Measurements from ENCODE around the gene FAM110A.
"Not testable (repeated sequence)": the region's sequence is repeated elsewhere in the genome, so short reads cannot be mapped to it uniquely, and the experiment has no call there.

The FAM110A gene

GRCh38 chr20:823574-823902, 10.0 kb upstream of the FAM110A start:
- DNase-seq (ENCODE audit: low read depth): no peak

DNA sequence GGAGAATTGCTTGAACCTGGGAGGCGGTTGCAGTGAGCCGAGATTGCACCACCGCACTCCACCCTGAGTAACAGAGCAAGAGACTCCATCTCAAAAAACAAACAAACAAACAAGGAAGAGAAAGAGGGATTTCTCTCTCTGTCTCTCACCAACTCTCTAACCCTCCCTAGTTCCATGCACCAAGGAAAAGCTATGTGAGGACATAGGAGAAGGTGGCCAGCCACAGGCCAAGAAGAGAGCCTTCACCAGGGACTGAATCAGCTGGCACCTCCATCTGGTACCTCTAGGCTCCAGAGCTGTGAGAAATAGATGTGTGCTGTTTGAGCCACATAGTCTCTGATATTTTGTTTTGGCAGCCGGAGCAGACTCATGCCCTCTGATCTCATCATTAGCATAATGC, 9.0 kb upstream of the FAM110A start:
- DNase-seq (ENCODE audit: low read depth): no peak

DNA sequence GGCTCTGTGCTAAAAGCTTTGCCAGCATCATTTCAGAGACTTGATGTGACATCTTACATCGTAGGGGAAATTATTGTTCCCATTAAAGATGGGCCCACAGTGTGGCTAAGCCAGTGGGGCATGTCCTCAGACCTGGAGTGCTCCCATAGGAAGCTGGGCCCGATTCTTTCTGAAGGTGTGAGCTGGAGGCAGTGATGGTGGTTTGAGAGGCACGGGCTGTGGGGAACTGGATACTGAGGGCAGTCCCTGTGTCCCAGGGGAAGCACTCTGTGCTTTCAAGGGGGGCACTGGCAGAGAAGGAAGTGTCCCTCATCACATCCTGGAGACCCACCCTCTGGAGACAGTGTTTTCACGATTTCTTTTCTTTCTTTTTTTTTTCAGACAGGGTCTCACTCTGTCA, 8.6 kb upstream of the FAM110A start:
- DNase-seq (ENCODE audit: low read depth): no peak

GRCh38 chr20:825710-826421, 7.6 kb upstream of the FAM110A start:
- DNase-seq (ENCODE audit: low read depth): no peak

- DNase-seq (ENCODE audit: low read depth): no peak
Measured at GRCh38 chr20:826695-827323, 6.7 kb upstream of the FAM110A start.

DNA sequence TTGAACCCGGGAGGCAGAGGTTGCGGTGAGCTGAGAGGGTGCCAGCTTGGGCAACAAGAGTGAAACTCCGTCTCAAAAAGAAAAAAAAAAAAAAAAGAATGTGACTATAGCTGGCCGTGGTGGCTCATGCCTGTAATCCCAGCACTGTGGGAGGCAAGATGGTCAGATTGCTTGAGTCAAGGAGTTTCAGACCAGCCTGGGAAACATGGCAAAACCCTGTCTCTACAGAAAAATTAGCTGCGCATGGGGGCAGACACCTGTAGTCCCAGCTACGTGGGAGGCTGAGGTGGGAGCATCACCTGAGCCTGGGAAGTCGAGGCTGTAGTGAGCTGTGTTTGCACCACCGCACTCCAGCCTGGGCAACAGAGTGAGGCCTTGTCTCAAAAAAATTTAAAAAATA, 5.5 kb upstream of the FAM110A start:
- not testable (repeated sequence) for DNase-seq (ENCODE audit: low read depth)

GRCh38 chr20:828987-829386, 4.5 kb upstream of the FAM110A start:
- DNase-seq (ENCODE audit: low read depth): peak; percentile 93

- no peak for DNase-seq (ENCODE audit: low read depth)
Measured at GRCh38 chr20:829551-829950, 4.0 kb upstream of the FAM110A start.

DNA sequence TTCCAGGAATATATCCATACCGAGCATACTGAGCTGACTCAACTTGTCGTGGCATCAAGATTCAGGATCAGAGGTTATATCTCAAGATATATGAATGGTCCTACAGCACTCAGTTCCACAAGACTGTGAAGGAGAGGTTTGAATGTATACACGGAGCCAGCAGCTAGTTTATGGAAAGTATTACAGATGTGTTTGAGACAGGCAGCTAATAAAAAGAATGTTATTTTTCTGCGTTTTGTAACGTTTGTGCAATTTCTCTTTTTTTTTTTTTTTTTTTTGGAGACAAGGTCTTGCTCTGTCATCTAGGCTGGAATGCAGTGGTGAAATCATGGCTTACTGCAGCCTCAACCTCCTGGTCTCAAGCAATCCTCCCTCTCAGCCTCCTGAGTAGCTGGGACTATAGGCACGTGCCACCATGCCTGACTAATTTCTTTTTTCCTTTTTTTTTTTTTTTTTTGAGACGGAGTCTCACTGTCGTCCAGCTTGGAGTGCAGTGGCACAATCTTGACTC, 3.4 kb upstream of the FAM110A start:
- no peak for DNase-seq (ENCODE audit: low read depth)

DNA sequence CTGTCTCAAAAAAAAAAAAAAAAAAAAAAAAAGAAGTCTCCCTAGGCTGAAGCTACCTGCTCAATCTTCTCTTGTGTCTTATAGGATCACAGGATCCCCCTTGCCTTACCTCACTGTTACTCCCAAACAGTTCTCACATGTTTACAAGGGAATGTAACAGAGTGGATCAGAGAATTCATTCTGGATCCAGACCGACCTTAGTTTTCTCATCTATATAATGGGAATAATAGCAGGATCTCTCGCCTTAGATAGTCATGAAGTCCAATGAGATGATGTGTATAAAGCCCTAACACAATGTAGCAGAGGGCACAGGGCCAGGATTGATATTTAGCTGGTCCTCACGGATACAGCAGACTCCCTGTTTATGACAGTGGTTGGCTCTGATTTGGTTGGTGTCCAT, 2.3 kb upstream of the FAM110A start:
- no peak for DNase-seq (ENCODE audit: low read depth)

- no peak for DNase-seq (ENCODE audit: low read depth)
Measured at GRCh38 chr20:831956-832355, 1.6 kb upstream of the FAM110A start.

DNA sequence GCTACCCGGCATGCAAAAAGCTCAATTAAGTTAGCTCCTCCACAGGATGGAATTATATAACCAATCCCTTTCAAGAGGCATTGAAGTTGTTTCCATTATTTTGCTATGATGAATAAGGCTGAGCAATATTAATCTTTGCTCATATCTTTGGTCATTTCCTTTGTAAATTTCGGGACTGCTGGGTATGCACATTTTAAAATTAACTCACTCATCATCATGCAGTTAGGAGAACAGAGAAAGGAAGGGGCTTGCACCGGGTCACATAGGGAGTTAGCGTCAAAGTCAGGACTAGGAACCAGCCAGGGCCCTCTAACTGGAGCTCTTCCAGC, 430 bp upstream of the FAM110A start:
- DNase-seq (ENCODE audit: low read depth): no peak

DNA sequence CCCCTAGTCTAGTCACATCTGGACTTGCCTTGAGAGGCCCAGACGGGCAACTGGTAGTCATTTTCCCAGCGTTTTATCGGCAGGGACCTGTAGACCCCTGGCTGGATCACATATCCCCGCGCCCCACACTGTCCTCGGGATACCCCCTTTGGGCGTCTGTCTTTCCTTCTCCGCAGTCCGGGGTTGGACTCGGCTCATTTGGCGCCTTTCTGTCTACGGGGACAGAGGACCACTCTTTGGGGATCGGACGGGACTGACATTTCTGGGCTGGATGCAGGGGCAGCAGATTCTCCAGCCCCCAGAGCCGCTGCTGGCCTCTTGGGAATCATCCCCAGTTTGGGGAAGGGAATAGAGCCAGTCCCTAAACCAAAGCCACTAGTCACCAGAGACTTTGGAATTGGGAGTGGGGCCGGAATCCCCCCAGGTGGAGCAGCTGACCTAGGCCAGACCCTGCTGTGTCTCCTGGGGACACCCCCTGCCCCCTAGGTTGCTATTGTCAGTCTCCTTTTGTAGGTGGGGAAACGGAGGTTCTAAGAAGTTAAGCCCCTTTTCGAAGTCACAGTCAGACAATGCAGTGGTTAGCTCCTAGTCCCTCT, 734 bp downstream of the FAM110A start:
- DNase-seq (ENCODE audit: low read depth): no peak

- no peak for DNase-seq (ENCODE audit: low read depth)
Measured at GRCh38 chr20:835608-836045, 2.1 kb downstream of the FAM110A start.

DNA sequence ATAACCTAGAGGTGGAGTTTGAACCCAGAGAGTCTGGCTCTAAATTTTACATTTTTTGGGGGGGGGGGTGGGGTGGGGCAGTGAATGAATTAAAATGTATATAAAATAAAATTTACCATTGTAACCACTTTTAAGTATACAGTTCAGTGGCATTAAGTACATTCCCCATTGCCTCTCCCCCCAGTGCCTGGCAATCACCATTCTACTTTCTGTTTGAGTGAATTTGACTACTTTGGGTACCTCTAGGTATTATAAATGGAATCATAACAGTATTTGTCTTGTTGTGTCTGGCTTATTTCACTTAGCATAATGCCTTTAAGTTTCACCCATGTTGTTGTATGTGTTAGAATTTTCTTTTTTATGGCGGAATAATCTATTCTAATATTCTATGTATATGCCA, 2.7 kb downstream of the FAM110A start:
- DNase-seq (ENCODE audit: low read depth): no peak

DNA sequence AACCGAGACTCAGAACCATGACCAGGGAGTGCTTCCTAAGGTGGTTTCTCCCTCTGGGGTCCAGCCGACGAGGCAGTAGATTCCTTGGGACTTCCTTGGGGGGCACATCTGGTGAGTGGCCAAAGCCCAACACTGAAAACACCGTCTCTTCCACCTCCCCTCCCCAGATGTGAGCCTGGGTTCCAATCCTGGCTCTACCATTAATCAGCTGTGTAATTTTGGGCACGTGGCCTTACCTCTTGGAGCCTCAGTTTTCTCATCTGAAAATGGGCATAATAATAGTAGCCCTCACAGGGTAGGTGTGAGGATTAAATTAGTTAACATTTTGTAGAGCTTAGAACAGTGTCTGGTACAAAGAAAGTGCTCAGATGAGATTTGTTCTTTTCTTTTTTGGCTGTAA, 5.5 kb downstream of the FAM110A start:
- no peak for DNase-seq (ENCODE audit: low read depth)

- DNase-seq (ENCODE audit: low read depth): no peak
Measured at GRCh38 chr20:839626-840025, 6.1 kb downstream of the FAM110A start.

DNA sequence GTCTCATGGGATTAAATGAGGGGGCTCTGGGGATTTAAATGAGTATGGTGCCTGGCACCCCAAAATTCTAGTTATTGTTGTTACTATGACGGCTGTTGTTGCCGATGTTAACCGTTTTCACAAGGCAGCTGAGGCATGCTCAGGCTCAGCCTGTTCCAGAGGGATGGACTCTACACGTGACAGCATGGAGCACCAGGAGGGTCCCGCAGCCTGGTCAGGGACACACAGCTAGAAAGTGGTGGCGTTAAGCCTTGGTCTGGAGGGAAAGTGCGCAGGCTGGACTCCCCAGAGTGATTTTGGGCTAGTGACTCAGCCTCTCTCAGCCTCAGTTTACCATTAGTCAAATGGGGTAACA, 7.0 kb downstream of the FAM110A start:
- no peak for DNase-seq (ENCODE audit: low read depth)

DNA sequence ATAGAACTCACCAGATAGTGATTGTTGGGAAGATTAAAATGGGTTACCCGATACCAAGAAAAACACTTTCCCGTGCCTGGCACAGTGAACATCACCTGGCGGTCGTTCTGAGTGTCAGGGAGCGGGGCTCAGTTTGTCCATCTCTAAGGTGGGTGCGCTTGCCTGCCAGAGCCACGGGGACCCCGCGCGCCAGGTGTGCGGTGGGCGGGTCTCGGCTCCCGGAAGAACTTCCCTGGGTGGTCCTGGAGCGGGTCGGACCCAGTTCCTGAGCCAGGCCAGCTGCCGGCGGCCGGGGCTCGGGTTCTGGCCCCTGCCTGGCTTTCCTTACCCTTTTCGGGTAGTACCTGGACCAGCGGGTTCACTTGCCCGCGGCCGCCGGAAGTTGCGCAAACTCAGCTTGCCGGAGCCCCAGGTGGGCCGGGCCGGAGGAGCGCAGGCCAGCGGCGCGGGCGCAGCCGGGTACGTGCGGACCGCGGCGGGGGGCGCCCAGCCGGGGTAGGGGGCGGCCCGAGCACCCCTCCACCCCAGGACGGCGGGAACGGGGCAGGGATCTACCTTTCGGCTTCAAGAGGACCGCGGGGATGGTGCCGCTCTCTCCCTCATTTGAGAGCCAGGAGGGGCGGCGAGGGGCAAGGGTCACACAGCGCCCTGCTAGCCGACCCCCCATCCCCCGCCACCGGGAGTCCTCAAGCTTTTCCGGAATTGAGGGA, 7.5 kb downstream of the FAM110A start:
- no peak for DNase-seq (ENCODE audit: low read depth)

GRCh38 chr20:841568-842546, 8.3 kb downstream of the FAM110A start:
- DNase-seq (ENCODE audit: low read depth): no peak

- no peak for DNase-seq (ENCODE audit: low read depth)
Measured at GRCh38 chr20:842547-842940, 9.0 kb downstream of the FAM110A start.

DNA sequence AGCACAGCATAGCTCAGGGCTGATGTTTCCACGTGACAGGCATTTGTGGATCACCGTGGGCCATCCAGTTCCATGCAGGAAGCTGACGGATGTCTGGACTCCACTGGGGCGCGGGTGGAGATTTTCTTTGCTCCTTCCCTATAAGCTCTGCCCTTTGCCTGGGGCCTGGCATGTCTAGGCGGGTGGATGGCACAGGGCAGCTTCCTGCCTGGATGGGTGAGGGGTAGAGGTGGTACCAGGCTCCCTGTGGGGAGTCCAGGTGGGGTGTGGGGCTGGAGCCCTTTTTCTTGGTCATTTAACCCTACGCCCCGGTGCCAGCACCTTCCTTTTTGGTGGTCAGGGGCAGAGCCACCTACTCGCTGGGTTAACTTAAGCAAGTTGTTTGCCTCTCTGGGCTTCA, 10.4 kb downstream of the FAM110A start:
- no peak for DNase-seq (ENCODE audit: low read depth)

All from CMK (cell line).